ENCODE data around the gene PRKAR2A.
"Not testable (repeated sequence)": the region's sequence is repeated elsewhere in the genome, so short reads cannot be mapped to it uniquely, and the experiment has no call there.

Gene PRKAR2A

DNA sequence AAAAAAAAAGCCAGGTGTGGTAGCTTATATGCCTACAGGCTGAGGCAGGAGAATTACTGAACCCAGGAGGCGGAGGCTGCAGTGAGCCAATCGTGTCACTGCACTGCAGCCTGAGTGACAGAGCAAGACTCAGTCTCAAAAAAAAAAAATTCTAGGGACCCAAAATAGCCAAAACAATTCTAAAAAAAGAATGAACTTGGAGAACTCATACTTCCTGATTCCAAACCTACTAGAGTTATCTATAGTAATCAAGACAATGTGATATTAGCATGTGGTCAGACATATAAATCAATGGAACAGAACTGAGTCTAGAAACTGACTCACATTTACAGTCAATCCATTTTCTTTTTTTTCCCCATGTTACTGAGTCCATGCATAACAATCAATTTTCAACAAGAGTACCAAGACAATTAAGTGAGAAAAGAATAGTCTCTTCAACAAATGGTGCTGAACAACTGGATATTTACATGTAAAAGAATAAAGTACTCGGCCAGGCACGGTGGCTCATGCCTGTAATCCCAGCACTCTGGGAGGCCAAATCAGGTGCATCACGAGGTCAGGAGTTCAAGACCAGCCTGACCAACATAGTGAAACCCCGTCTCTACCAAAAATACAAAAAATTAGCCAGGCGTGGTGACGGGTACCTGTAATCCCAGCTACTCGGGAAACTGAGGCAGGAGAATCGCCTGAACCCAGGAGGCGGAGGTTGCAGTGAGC, 11.9 kb downstream of the PRKAR2A start:
- DNase-seq: no peak

DNA sequence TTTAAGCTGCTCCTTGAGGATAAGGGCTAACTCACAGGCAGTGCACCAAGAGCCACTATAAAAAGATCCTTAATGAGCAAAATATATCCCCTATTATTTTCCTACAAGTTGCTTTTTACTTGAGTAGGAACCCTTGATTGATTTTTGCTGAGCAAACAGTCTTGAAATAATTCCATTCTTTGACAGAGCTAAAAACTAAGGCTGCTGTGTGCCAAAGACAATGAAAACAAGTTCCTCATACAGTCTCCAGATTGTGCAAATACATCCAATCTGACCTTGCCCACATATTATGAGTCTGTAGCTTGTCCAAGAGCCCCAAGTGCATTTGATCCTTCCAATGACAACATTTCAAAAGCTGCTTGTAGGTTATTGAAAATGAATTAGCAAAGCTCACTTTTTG, 15.0 kb downstream of the PRKAR2A start:
- no peak for DNase-seq

DNA sequence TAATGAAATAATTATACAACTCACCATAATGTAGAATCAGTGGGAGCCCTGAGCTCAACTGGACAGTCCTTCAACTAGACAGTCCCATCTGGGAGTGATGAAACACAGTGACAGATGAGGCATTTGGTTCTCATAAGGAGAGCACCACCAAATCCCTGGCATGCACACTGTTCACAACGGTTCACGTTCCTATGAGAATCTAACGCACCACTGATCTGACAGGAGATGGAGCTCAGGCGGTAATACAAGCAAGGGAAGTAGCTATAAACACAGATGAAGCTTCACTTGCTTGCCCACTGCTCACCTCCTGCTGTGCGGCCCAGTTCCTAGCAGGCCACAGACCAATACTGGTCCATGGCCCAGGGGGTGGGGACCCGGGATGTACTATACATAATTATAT, 17.0 kb downstream of the PRKAR2A start:
- DNase-seq: no peak

DNA sequence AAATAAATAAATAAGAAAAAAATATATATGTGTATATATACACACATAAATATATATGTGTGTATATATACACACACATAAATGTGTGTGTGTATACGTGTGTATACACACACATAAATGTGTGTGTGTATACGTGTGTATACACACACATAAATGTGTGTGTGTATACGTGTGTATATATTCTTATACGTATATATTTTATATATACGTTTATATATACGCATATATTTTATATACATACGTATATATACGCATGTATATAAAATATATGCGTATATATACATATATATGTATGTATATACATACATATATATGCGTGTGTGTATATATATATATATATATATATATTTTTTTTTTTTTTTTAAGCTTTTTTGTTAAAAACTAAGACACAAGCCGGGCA, 18.1 kb downstream of the PRKAR2A start:
- not testable (repeated sequence) for DNase-seq

DNA sequence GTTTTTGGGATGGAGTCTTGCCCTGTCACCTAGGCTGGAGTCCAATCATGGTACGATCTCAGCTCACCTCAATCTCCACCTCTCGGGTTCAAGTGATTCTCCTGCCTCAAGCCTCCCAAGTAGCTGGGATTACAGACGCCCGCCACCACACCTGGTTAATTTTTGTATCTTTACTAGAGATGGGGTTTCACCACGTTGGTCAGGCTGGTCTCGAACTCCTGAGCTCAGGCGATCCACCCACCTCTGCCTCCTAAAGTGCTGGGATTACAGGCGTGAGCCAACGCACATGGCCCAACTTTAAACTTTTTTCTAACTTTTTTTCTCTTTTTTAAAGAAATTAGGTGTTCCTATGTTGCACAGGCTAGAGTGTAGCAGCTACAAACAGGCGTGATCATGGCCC, 19.8 kb downstream of the PRKAR2A start:
- not testable (repeated sequence) for DNase-seq

DNA sequence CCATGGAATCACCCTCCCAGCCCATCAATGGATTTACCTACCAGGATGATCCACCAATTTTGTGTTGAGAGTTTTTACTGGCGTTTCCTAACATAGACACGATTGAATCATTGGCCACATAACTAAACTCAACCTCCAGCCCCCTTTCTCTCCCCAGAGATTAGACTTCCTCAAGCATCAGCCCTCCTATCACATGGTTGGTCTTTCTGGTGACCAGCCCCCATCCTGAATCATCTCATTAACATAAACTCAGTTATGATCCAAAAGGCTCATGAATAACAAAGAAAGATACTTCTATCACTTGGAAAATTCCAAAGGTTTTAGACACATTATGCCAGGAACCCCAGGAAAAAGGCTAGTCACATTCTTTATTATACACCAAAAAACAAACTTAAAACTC, 21.2 kb downstream of the PRKAR2A start:
- no peak for DNase-seq

DNA sequence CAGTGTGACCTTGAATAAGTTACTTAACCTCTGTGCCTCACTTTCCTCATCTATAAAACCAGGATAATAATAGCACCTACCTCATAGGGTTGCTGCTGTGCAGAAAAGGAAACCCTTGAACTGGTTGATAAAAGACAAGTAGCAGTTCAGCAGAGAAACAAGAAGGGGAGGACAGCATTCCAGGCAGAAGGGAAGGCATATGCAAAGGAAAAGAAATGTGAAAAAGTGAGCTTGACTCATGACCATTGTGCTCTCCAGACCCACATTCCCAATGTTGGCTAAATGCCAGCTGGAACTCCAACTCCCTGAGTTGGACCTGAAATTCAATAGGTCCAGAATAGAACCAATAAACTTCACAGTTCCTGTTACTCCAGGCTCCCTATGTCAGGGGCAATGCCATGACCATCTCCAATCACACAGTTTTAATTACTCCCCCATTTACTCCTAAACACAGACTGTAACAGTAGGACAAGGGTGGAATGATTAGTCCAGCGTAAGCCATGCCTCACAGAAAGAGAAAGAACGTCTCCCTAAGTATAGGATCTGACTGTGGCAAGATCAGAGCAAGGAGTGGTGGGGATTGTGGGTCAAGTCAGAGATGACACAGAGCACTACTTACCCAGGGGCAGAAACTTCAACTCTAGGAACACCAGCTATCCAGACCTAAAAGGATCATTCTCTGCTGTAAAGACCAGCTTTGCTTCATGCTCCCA, 26.9 kb downstream of the PRKAR2A start:
- DNase-seq: no peak

DNA sequence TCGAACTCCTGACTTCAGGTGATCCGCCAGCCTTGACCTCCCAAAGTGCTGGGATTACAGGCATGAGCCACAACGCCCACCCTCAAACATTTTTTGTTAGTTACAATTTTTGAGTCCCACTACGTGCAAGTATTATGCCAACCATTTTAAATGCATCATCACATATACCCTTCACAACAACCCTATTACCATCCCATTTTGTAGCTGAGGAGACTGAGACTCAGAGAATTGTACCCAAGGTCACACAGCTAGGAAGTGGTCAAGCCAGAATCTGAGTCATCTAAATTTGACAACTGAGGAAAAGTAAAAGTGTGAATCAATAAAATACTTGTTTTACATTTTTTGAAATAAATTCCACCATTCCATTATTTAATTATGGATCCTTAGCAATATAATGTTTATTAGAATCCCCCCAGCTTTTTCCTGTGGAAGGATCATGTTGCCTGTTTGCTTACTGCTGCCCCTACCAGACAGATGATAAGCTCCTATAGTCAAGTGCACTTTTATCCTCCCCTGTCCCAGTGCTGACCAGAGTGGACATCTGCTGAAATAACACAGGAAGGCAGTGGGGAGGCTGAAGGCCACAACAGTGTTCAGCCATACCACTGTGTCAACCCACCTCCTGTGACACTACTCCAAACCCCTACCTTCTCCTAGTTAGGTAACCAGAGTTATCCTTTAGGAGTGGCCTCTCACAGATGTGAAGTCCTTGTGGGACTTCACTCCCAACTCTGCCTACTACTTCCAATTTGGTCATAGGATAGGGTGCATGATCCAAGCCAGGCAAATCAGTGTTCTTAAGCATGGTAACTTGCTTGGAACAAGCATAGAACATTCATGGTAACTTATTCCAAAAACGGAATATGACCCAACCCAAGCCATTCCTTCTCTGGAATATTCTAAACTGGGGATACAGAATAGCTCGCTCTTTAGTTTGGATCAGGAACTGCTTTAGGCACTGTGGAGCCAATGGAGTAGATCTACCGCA, 28.1 kb downstream of the PRKAR2A start:
- no peak for DNase-seq

DNA sequence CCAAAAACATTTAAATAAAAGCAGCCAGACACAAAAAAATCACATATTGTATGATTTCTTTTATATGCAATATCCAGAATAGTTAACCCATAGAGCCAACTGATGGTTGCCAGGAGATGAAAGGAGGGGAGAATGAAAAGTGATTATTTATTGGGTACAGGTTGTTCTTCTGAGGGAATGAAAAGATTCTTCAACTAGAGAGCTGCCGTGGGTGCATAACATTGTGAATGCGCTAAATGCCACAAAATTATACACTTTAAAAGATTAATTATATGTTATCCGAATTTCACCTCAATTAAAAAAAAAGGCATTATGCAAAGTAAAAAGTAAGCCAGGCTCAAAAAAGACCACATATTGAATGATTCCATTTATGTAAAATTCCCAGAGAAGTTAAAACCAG, 36.1 kb downstream of the PRKAR2A start:
- DNase-seq: no peak

DNA sequence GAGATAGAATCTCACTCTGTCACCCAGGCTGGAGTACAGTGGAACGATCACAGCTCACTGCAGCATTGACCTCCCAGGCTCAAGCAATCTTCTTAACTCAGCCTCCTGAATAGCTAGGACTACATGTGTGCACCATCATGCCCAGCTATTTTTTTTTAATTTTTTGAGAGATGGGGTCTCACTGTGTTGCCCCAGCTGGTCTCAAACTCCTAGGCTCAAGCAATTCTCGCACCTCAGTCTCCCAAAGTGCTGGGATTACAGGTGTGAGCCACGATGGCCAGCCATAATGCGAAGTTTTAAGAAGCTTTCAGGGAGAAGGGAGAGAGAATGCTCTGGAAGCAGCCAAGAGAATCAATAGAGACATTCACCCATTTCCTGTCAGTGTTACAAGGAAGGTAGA, 42.7 kb downstream of the PRKAR2A start:
- DNase-seq: no peak

DNA sequence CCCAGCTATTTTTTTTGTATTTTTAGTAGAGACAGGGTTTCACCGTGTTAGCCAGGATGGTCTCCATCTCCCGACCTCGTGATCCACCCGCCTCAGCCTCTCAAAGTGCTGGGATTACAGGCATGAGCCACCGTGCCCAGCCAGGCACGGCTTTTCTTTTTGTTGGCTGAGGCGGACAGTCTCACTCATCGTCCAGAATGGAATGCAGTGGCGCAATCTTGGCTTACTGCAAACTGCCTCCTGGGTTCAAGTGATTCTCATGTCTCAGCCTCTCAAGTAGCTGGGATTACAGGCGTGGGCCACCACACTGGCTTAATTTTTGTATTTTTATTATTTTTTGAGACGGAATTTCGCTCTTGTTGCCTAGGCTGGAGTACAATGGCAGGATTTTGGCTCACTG, 46.8 kb downstream of the PRKAR2A start:
- not testable (repeated sequence) for DNase-seq

DNA sequence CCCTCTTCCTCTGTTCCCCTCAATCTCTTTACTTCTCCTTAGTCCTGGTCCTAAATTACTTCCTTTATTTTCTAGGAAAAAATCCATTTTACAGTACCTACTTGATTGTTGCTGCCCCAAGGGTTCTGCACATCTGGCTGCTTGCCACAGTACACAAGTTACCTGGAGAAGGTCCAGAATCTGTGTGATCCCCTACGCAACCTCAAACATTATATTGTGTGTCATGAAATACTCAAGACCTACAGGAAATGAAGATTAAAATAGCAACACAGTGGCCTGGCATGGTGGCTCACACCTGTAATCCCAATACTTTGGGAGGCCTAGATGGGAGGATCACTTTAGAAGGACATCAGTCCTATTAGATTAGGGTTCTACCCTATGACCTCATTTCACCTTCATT, 48.7 kb downstream of the PRKAR2A start:
- no peak for DNase-seq

DNA sequence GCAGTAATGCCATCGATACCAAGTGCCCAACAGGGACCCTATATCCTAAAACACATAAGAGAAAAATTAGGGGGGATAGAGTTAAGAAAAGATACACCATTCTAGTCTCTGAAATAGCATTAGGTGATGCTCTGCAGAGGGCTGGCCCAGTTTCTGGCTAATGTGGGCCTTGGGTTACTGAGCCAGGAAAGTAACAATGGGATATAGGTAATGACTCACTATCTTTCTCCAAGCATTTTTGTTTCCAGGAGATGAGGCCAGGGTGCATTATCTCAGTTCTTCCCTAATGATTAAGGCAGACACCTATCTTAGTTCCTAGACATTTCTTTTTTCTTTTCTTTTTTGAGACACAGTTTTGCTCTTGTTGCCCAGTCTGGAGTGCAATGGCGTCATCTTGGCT, 50.0 kb downstream of the PRKAR2A start:
- no peak for DNase-seq

DNA sequence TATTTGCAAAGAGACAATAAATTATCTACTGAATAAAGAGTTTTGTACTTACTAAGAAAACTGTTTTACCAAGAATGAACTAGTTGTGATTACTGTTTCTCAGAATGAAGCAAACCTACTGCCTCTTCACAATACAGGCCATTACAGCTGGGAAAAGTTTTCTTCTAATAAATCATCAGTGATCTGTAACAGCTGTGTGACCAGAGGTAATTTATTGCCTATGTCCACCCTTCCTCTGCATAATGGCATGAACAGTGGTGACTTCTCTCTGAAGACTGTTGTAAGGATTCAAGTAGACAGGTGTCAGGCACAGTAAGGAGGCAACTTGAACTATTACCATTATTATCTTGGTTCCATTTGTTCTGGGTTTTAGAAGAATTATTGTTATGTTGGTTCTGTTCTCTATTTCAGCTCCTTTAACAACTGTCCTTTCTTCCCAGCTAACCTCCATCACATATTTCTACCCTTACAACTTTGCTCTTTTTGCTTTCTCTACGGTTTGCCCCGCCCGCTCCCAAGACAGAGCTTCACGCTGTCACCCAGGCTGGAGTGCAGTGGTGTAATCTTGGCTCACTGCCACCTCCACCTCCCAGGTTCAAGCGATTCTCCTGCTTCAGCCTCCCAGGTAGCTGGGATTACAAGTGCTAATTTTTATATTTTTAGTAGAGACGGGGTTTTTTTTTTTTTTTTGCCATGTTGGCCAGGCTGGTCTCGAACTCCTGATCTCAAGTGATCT, 51.5 kb downstream of the PRKAR2A start:
- DNase-seq: no peak

DNA sequence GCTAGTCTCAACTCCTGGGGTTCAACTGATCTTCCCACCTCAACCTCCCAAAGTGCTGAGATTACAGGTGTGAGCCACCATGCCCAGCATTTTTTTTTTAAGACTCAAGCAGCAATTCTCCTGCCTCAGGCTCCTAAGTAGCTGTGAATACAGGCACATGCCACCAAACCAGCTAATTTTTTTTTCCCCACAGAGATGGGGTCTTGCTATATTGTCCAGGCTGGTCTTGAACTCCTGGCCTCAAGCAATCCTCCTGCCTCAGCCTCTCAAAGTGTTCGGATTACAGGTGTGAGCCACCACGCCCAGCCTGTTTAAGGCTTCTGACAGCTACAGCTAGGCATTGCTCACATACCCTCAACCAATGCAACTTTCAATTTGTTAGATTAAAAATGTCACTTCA, 54.2 kb downstream of the PRKAR2A start:
- not testable (repeated sequence) for DNase-seq

DNA sequence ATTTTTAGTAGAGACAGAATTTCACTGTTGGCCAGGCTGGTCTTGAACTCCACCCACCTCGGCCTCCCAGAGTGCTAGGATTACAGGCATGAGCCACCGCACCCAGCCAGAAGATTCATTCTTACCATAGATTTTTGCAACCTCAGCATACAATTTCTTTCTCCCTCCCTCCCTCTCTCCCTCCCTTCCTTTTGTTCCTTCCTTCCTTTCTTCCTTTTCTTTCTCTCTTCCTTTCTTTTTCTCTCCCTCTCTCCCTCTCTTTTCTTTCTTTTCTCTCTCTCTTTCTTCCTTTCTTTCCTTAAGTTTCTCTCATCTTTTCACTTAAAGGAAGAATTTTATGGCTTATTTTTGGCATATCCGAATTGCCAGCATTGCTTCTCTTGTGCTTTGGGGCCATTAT, 58.0 kb downstream of the PRKAR2A start:
- DNase-seq: no peak

DNA sequence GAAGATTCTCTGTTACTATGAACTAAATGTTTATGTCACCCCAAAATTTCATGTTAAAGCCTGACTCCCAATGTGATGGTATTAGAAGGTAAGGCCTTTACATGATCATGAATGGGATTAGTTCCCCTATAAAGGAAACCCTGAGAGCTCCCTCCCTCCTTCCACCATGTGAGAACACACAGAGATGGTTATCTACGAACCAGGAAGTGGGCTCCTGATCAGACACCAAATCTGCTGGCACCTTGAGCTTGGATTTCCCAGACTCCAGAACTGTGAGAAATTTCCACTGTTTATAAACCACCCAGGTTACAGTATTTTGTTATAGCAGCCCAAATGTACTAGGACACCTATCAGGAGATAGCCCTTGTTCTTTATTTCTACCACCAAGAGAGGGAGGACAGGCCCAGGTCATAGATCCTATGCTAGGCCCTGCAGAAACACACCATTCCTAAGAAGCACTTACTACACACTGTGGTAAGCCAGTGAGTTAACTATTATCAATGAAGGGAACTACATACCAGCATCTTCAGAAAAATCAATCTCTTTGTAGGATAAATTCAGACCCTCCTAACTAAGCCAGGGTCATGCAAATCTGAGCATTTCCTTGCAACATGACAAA, 59.0 kb downstream of the PRKAR2A start:
- no peak for DNase-seq

DNA sequence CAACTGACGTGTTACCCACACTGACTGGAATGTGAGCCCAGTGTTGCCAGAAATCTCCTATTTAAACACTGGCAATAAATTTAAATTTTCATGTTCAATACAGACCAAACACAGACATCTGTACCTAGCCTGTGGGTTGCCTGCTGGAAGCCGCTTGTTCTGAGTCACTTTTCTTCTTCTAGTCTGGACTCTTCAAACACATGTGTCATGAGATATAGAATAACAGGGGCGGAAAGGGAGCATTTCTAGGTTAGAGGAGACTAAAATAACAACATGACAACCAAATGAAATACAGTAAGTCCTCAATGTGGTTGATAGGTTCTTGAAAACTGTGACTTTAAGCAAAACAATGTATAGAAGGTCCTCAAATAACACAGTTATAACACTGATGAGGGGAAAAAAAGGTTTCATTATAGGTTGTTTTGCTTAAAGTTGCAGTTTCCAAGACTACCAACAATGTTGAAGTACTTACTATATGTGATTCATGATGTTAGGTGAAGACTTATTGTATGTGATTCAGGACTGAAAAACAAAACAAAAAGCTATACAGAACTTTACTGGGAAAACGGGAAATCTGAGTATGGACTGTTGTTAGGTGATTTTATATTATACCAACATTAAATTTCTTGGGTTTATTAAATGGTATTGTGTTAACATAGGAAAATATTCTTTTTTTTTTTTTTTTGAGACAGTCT, 63.1 kb downstream of the PRKAR2A start:
- no peak for DNase-seq

DNA sequence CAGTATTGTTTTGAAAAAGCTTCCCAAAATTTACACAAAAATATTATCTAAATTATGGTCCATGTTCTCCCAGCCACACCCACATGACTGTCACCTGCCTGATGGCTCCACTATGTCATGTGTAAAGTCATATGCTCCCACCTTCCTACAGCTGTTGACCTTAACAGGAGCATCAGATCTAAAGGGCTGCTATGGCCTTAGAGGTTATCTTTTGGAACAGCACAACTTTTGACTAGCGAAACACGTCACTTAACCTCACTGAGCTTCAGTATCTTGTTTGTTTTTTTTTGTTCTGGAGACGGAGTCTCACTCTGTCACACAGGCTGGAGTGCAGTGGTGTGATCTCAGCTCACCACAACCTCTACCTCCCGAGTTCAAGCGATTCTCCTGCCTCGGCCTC, 64.4 kb downstream of the PRKAR2A start:
- DNase-seq: no peak

DNA sequence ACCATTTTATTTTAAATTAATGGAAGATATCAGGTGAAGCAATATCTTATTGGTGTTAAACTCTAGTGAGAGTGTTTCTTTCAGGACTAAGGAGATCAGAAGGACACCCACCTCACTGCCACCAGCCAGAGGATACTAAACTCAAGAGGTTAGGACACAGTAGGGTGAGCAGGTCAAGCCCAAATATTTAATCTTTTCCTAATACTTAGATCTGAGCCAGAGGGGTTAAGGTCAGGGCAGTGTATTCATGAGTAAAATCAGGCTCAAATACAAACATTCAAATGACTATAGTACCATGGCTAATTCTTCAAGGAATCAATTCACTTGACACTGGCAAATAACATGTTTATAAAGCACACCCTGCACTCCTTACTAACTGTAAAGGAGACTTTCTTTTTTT, 65.6 kb downstream of the PRKAR2A start:
- DNase-seq: no peak

DNA sequence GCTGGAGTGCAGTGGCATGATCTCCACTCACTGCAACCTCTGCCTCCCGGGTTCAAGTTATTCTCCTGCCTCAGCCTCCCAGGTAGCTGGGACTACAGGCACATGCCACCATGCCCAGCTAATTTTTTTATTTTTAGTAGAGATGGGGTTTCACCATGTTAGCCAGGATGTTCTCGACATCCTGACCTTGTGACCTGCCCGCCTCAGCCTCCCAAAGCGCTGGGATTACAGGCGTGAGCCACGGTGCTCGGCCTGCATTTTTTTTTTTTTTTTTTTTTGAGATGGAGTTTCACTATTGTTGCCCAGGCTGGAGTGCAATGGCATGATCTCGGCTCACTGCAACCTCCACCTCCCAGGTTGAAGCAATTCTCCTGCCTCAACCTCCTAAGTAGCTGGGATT, 69.1 kb downstream of the PRKAR2A start:
- DNase-seq: not testable (repeated sequence)

DNA sequence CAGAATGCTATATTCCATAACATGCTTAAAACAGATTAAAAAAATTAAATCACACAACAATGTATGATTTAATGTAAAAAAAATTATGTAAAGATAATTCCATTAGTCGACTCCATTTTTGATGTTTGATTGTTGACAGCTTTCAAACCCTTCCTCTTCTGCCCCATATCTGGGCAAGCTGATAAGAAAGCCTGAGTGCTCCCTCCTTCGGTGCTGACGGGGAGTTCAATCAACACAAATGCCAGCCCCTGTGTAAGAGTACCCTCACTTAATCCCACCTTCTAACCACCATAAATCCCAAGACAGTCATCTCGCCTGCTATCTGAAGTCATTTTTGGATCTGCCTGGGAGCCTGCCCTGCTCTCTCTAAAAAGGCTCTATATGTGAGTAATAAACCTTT, 70.8 kb downstream of the PRKAR2A start:
- DNase-seq: no peak

All from activated naive CD4-positive, alpha-beta T cell treated with Interleukin-2 at 50 U/mL for 16 hours (primary cell).